NCI-H2227 (cell line): Measurements from ENCODE around the gene GHRL.
"Not testable (repeated sequence)": the region's sequence is repeated elsewhere in the genome, so short reads cannot be mapped to it uniquely, and the experiment has no call there.

Experiments
- DNase-seq: peaks from one replicate; lab custom pipeline; 2025; ENCODE audit not compliant: unreplicated experiment; lab: John Stamatoyannopoulos, UW

GHRL gene

DNA sequence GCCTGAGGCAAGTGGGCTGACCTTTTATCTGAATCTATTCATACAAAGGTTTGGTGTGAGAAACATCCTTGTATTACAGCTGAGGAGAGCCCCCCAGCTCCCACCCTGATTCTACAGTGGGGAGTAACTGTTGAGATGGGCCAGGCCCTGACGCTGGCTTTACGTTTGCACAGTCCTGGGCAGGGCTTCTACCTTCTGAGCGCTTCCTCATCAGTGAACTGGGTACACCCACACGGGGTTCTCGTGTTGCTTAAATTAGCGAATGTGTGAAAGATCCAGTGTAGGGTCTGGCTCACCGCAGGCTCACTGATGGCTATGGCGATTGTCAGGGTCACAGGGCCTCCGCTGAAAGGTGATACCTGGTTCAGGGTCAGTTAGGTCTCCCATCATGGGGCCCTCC is 7.3 kb upstream of the GHRL start:
- DNase-seq, result no peak

DNA sequence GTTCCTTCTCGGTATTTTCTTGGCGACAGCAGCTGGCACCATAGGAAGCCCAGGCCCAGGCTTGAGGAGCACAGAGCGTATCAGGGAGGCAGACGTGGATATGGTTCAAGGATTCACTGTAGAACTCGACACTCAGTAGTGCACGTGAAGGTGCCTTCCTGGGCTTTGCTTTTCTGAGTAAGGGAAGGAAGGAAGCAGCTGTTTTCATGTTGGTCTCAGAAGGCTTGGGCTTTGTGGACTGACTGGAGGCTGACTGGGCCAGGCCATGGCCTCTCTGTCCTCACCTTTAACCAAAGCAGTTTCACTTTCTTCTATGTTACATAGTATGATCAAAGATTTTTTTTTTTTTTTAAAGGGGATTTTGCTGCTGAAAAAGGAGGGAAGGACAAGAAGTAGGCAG is 6.9 kb upstream of the GHRL start:
- no peak for DNase-seq

DNA sequence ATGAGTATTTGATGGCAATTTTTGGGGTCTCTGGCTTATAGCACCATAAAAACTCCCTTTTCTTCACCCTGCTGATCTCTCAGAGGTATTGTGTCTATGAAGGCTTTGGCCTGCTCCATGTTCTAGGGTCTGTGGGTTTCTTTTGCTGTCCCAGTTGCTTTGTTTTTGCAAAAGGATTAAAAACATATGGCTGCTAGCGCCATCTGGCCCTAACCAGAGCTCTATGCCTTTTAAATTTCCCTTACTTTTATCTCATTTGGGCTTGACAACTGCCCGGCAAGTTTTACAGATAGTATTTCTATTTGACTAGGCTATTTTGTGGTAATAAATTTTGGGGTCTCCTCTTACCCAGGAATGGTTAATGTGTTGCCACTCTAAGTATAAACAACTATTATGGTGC is 6.4 kb upstream of the GHRL start:
- no peak for DNase-seq

DNA sequence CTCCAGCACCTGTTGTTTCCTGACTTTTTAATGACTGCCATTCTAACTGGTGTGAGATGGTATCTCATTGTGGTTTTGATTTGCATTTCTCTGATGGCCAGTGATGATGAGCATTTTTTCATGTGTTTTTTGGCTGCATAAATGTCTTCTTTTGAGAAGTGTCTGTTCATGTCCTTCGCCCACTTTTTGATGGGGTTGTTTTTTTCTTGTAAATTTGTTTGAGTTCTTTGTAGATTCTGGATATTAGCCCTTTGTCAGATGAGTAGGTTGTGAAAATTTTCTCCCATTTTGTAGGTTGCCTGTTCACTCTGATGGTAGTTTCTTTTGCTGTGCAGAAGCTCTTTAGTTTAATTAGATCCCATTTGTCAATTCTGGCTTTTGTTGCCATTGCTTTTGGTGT is 5.3 kb upstream of the GHRL start:
- DNase-seq, result not testable (repeated sequence)

DNA sequence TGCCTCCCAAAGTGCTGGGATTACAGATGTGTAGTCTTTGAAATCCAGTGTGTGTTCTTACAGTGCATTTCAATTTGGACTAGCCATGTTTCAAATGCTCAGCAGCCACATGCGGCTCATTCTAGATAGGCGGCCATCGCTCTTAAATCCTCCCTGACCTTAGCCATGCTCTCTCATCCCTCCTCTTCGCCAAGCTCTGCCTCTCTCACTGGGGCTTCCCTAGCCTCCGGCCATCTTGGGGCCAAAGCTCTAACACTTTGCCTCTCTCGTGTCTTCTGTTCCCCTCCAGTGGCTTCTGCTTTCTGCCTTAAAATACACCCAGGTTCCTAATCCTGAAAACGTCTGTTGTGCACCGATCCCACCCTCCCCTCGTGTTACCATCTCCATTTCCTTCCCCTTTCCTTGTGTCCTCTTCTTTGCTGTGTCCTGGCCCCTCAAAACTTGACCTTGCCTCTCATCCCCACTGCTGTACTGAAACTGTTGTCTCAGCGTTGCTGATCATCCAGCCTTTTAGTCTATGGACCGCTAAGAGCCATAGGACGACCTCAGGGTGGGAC is 1.4 kb upstream of the GHRL start:
- no peak for DNase-seq

DNA sequence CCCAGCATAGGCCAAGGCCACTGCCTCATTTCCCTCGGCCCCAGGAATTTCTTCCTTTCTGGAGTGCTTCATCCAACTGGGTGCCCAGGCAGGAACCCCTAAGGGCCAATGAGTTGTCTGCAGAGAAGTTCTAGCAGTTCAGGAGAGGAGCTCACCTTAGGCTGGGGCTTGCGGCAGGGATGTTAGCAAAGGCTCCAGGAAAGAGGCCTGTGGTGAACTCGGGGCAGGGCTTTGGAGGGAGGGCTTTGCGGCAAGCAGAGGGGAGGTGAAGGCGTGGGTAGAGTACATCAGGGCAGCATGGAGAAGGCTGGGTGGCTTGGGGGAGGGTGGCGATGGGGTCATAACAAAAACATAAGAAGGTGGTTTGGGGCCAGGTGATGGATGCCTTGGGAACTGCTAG is 1.1 kb downstream of the GHRL start:
- no peak for DNase-seq

DNA sequence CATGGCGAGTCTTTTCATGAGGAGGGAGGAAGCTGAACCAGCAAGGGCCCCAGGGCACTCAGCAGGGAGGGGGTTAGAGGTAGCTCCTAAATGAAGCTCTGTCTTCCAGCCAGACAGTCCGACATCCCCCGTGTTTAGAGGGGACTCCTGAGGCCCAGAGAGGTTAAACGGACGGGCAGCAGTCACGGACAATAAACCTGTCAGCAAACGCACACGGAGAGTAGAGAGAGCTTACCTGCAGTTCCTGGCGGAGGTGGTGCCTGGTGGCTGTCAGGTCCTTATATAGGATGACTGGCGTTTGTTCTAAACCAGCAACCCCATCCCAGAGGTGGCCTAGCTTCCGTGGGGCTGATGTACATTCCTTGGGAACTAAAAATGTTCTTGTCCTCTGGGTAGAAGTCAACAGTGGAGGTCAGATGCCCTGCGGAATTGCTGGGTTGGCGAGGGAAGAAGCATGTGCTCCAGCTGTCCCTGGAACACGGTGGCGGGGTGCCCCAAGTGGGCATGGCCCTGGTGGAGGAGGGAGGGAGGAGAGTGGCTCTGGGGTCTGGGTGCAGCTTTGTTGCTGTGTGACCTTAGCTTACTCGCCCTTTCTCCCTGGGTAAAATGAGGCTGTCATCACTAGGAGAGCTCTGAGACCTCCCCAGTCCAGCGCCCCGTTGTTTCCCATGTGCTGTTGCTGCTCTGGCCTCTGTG is 2.1 kb downstream of the GHRL start:
- no peak for DNase-seq

DNA sequence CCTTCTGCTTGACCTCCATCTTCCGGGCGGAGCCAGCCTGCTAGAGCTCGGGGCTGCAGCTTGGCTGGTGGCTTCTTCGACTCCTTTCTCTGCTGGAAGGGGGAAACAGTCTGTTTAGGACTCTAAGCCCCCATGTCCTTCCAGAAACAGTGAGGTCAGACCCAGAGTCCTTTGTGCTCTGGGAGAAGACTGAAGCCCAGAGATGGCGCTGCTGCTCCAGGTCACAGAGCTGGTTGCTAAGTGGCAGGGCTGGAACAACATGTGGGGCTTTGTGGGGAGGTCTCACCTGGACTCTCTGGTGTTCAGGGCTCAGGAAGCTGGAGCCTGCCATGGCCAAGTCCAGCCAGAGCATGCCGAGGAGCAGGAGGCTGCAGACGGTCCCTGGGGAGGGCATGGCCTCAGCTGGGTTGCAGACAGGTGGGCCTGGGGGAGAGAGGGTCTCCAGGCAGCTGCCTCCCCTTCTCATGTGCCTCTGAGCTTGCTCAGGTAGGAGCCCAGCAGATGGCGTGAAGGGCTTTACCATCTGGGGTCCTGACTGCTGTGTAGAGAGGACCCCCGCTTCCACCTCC is 2.9 kb downstream of the GHRL start:
- no peak for DNase-seq

DNA sequence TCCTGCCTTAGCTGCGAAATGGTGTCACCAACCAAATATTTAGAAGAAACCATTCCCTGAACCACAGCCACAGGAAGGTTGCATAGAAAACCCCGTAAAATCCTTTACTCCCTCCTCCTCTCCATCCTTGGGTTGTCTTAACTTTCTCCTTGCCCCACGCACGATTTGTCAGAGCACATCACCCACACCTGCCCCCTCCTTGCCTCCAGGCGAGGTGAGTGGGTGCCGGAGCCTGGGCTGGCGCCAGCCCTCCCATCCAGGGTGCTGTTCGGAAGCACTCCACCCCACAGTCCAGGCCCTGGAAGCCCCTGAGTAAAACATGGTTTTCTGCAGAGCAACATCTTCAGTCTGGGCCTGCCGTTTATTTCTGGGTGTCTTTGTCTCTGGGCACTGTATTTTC is 3.7 kb downstream of the GHRL start:
- no peak for DNase-seq

DNA sequence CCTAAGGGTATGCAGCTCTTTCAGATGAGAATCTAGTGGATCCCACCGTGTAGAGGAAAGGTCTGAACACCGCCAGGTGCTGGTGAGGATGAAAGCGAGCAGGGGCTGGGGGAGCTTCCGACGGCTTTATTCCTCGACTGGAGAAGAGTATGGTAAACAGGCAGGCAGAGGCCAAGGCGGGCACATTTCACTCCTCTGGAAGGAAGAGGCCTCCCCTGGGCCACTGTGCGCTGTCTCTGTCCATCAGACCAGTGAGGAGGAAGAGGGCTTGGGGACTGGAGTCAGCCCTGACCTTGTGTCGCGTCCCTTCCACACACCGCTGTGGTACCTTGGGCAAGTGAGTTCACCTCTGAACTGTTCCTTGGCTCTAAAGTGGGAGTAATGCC is 4.2 kb downstream of the GHRL start:
- DNase-seq, result no peak

DNA sequence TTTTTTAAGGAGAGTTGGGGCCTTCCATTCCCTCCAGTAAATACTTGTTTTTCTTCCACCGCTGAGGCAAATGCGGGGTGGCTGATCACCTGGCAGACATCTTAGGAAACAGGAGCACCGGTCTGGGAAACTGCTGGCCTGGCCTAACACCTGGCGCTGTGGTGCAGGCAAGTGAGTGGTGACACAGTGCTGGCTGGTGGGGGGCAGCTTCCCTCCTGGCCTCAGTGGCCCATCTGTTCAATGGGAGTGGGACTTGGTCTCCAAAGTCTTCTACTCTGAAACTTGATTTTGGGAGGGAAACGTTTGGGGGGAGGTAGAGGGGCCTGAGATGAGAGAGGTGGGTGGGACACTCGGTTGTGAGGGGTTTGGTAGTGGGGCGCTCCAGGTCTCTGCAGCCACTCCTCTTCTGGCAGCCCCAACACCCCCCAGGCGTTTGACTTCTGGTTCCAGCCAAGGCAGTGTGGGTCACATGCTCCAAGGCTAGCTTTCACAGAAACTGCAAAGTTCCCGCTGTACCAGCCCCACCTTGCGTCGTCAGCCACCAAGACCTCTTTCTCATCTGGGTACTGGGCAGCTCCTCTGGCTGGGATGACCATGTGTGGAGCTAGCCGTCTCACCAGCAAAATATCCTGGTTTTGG is 4.7 kb downstream of the GHRL start:
- no peak for DNase-seq

DNA sequence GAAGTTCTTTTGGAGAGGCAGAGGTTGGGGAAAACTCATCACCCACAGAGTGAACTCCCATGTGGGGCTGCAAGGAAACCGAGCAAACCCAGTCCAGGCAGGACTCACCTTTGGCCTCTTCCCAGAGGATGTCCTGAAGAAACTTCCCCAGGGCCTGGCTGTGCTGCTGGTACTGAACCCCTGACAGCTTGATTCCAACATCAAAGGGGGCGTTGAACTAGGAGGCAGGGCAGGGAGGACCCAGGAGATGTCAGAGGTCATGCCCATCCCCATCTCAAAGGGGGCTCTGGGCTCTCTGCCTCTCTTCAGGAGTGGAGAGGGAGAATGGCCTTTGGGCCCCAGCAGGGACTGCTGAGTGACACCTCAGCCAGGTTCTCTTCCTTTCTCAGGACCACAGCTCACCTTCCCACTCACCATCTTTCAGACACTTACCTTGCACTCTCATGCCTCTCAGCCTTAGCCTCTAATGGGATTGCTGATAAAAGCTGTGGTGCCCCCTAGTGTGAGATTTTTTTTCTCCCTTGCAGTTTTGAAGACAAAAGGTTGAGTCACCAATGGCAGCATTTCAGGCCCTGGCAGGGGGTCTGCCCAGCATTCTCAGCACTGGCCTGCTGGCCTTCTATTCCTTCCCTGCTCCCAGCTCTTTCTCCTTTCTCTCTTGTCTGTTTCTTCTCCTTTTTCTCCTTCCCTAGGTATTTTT is 6.0 kb downstream of the GHRL start:
- DNase-seq, result peak; percentile 2

DNA sequence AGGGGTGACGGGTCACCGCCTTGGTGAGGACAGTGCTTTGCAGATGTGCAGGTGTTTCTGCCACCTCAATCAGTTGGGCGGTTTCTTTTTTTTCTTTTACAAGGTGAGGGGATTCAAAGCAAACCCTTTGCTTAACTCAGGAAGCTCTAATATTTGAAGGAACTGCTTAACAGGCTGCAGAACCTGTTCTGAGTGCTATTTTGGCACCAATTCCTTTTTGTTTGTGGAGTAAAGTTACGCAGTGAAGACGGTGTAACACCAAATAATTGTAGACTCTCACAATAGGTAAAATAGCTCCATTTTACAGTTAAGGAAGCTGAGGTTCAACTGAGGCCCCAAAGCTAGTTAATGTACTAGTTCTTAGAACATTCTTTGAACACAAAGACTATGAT is 6.6 kb downstream of the GHRL start:
- no peak for DNase-seq

DNA sequence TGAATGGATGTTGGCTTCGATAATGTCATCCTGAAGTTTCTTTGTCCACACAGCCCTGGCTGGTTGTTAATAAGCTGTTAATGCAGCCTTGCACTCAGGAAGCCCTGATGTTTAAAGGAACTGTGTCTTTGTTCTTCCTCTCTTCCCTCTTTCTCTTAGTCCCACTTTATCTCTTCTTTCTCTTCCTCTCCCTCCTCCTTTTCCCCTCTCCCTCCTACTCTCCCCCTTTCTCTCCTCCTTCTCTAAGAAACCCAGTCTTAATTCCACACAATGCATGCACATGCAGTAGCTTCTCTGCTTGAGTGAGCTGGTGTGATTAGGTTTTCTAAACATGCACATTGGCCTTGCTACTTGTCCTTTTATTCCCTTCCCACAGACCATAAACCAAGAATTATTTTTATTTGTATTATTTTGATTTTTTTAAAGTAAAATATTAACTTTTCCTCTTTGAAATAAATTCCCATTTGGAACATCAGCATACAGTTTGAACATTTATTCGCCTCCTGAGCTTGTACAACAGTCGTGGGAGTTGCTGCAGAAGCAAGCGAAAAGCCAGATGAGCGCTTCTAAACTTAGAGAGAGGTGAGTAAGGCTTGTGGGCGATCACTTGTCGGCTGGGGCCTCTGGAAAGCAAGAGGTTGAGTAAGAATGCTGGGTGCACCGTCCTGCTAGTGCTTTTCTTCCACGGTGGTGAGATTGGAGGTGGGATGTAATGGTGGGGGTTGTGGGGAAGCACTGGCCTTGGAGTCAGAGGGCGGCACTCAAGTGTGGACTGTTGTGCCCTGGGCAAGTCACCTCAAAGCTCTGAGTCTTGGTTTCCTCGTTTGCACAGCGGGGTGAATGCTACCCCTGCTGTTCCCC is 7.2 kb downstream of the GHRL start:
- no peak for DNase-seq

DNA sequence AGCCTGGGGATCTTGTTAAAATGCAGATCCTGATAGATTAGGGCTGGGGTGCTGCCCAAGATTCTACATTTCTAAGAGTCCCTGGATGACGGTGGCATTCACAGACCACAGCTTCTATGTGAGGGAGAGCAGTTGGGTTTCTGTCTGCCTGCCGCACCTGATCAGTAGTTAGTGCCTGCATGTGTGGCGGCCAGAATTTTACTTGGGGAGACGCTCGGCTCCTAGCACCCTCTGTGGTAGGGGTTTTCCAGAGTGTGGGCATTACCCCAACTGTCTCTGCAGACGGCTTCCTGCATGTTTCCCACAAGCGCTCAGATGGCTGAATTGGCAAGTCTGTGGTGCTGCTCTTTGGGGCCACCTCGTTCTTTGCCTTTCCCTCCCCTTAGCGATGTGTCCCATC is 8.3 kb downstream of the GHRL start:
- DNase-seq, result no peak

DNA sequence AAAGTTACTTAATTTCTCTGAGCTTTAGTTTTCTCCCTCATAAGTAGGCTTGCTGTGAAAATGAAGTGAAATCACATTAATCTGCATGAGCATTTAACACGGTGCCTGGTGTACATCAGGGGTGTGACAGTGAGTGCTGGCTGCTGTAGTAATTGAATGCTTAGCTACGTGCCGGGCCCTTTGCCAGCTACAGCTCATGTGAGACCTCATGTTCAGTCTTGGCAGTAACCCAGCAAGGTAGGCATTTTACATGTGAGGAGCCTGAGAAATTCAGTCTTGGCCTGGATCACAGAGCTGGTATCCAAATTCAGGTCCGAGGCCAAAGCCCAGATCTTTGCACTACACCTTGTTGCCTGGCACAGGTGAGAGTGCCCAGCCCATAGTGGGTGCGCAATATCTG is 9.1 kb downstream of the GHRL start:
- DNase-seq, result no peak

DNA sequence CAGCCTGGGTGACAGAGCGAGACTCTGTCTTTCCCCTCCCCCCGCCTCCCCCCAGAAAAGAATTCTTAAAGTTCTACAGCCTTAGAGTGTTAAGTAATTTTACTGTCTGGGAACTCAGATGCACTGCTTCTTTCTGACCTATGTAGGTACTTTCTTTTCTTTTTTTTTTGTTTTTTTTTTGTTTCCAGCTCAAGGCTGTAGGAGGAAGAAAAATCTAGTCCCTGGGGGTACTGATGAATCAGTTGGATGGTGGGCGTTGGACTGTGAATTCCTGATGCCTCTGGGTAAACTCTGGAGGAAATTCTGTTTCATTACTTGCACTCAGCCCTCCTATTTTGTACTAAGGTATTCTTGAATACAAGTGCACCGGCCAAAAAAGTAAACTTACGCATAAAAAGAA is 10.8 kb downstream of the GHRL start:
- no peak for DNase-seq

DNA sequence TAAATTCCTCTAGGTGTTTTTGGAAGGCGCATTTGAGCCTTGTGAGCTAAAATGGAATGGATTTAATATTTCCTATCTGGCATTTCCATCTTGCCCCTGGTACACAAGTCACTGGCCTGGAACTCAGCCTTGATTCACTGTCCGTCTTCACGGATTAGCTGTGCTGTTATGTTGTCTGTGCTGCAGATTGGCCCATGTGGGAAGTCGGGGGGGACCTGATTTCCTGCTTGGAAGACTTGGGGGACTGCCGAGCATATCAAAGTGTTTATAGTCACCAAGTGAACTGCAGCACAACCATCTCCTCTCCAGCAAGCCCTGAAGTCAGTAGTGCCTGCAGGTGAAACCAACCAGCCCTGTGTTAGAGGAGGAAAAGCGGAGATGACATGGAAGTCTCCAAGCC is 12.2 kb downstream of the GHRL start:
- no peak for DNase-seq

DNA sequence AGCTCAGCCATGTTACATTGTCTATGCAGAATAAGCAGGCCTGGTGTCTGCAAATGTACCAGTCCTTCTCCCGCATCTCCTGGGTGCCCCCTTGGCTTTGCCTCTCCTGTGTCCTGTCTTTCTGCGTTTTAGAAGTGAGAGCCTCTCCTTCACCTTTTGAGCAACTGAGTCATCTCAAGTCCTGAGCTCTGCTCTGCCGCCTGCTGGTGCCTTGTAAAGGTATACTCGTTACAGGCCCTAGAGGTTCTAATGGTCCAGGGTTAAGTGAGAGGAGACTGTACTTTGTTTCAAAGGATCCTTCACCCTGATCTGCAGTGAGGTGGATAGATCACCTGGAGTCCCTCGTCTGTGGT is 12.6 kb downstream of the GHRL start:
- DNase-seq, result no peak

DNA sequence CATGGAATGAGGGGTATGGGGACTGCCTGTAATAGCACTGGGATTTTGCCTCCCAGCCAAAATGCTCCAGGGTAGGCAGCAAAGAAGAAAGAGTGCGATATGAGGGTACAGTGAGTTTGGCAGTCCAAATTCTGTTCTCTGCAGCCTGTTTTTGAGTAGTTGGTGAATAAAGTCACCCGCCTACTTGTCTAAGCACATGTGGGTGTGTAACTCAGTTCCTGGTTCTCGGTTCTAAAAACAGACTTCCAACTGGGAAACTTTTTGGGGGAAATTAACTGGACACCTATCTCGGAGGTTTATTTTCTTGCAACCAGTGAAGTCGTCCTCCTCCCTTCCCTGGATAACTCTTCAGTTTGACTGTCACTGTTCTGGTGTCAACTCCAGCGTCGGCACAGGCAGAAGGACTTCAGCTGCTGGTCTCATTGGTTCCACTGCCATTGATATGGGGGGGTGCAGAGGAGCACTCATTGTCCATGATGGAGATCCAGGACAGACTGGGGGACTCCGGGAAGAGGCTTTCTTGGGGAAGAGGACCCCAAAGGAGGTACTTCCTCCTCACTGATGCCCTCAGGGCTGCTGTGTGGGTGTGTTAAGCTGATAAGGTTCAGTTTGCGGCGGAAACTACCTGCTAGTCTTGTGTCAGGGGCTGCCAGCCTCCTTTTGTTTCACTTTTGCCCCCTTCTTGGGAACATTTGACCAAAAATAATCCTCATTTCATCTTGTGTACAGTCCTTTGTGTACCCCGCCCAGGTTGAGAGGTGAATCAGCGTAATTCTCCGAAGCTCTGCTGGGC is 13.2 kb downstream of the GHRL start:
- no peak for DNase-seq
